H54 (cell line): ENCODE measurements around the gene ARHGEF28.

Experiments used
- DNase-seq: peaks from one replicate; pipeline ENCODE4 v3.0.0; 2011; ENCODE audit warnings: low spot score, mixed read lengths; ENCODE audit not compliant: insufficient read length
- FAIRE-seq: peaks from 3 replicates; lab custom pipeline; 2011; peaks lifted over from hg19 to GRCh38; lab: Jason Lieb, UNC
- POLR2A ChIP-seq: IDR thresholded peaks from 2 replicates; pipeline ENCODE4 v1.6.1; 2011; ENCODE audit warnings: low read depth, mild to moderate bottlenecking, low read length

Gene ARHGEF28

DNA sequence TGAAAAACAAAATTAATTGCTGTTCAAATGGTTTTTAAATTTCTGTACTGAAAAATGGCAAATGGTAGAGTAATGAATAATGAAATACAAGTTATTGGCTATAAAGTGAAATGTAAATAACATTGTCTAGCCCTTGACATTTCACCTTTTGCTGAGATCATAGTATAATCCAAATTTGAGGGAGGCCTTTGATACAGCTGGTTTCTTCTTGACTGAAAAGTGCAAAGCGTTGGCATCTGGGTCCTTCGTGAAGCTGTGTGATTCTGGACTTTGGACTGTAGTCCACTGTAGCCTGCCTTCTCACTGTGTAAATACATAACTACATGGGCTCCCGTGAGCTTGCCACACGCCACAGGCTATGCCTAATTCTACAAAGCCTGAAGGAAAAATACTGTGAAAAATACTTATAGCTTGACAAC lies 52.3 kb downstream of the ARHGEF28 start:
- TF ChIP-seq POLR2A = no peak
- DNase-seq (no peak), FAIRE-seq (no peak)

DNA sequence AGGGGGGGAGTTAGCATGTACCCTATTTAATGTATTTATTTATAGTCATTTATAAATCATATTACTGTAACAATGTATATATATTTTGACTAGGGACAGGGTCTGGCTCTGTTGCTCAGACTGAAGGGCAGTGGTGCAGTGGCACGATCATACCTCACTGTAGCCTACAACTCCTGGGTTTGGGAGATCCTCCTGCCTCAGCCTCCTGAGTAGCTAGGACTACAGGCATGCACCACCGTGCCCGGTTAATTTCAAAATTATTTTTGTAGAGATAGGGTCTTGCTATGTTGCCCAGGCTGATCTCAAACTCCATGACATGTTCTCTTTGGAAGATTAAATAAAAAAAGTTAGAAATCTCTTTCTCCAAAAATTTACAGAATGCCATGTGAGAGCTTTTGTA lies 52.8 kb downstream of the ARHGEF28 start:
- no peak for DNase-seq
- TF ChIP-seq POLR2A = no peak
- FAIRE-seq = no peak

DNA sequence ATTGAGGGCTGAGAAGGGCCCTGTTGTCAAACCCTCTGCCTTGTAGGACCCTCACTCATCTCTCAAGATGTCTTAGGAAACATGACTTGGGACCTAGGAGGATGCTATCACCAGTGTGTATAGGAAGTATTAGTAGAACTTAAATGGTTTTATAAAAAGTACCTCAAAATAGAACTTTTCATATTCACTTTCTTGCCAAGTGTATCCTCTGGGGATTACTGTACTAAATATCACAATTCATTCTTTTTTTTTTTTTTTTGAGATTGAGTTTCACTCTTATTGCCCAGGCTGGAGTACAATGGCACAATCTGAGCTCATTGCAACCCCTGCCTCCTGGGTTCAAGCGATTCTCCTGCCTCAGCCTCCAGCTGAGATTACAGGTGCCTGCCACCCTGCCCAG lies 56.2 kb downstream of the ARHGEF28 start:
- FAIRE-seq = no peak
- no peak for DNase-seq
- TF ChIP-seq POLR2A = no peak

DNA sequence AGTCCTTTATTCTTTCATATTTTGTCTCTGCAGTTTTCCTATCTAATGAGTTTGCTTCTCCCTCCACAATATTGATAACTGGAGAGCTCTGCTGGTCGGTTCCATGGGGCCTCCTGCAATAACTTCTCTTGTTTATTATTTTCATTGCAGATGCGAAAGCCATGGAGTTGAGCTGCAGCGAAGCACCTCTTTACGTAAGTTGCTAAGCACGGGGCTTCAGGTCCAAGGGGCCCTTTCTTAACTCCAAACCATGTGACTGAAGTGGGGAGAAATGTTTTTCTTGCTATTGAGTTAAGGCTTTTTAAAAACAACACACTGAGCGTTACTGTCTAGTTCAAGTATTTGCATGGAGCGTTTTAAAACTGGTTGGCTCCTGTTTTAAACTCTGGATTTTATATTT lies 58.7 kb downstream of the ARHGEF28 start:
- no peak for TF ChIP-seq POLR2A
- FAIRE-seq = no peak
- no peak for DNase-seq

DNA sequence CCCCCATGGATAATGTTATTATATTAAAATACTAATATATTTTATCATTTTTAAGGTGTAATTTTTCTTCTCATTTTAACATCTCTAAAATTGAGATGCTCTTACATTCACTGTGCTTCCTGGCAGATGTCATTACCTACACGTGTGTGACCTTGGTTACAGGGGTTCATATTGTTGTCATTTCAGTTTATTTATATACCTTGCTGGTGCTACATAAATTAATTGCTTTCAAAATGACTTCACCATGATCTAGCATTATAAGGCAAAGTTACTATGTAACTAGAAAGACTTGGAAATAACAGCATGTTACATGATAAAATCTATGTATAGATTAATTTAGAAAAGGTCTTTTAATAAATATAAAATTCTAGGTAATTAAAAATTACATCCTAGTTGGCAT lies 60.9 kb downstream of the ARHGEF28 start:
- FAIRE-seq = no peak
- TF ChIP-seq POLR2A = no peak
- DNase-seq = no peak

DNA sequence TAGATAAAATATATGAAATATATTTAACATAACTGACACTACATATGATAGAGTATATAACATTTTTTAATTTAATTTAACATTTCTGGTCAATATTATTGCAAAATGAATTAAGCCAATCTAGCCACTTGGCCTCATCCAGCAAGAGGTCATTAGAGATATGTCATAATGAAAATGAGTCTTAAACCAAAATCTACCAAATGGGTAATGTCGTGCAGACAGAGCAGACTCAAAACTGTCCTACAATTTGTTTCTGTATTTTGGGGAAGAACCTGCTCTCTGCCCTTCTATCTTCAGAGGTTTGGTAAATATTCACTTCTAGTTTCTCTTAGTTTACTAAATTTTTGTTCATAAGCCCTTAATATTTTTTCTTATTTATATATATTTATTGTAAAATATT lies 61.4 kb downstream of the ARHGEF28 start:
- no peak for TF ChIP-seq POLR2A
- no peak for FAIRE-seq
- no peak for DNase-seq

DNA sequence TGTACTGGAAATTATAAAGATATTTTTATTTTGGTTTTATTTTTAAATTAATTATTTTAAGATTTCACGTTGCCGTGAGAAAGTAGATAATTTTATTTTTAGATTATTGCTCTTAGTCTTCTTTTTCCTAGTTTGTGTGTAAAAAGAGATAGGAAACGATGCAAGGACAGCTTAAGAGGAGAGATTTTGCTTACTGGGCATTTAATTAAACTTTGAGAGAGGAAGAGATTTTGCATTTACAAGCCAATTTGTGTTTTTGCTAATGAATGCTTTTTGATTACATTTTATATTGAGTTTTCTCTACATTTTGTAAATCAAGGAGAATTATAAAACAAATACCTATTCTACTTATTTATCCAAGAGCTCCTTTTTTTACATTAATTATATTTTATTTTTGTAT lies 64.0 kb downstream of the ARHGEF28 start:
- no peak for FAIRE-seq
- DNase-seq = no peak
- no peak for TF ChIP-seq POLR2A

DNA sequence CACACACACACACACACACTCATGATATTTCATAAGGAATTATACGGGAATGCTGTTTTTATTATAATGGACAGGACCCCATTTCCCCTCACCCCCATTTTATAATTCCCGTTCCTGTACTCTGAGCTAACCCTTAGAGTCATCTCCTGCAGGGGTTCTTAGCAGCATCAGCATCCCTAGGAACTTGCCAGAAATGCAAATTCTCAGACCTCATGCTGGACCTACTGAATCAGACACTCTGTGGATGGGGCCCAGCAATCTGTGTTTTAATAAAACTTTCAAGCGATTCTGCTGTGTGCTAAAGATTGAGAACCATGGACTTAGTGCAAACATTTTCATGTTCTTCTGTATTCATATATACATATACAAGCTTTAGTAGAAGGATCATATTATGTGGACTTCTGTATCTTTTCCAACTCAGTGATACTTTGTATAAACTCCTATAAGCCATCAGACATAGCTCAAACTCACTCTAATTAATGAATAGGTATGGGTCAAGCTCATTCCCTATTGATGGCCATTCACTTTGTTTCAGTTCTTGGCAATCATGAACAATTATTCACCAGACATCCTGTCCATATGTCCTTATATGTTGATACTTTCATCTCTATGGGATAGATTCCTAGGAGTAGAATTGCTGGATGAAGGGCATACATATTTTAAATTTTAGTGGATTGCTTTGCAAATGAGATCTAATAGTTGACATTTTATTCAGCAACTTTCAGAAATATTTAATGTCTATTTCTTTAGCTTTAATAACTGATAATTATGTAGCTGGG lies 65.5 kb downstream of the ARHGEF28 start:
- no peak for TF ChIP-seq POLR2A
- DNase-seq (no peak), FAIRE-seq (no peak)

DNA sequence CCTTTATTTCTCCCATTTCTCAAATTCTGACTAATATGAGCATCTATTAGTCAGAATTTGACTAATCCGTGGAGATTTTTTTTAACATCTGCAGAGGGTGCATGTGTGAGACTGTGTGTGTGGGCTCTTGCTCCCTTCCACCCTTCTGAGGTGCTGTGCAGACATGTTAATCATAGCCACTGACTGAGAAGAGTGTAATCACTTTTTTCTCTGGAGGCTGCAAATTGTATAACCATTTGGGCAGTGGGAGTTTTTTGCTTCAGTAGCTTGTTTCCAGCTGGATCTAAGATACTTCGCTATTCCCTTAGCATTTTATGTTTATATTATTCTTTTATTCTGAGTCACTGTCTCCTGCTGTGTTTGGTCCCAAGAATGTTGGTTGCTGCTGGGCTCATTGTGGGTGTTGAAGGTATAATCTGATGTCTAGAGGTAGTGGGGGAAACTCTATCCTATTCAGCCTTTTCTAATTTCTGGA lies 66.2 kb downstream of the ARHGEF28 start:
- TF ChIP-seq POLR2A = no peak
- DNase-seq = peak; percentile 40
- peak; percentile 84 for FAIRE-seq

DNA sequence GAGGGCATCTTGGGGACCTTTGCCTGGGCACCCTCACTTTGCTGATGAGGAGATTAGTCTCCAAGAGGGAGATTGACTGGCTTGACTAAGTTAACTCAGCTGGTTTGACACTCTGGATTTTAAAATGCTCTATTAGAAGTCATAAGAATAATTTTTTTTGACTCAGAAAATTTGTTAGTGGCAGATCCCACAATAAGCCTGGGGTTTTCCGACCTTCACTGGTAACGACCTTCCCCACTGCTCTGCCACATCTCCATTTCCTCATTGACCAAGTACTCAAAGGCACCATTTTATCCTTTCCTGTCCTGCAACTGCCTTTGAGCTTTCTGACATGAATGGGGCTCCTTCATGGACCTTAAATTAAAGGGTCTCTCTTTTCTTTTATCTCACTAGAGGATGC lies 67.0 kb downstream of the ARHGEF28 start:
- TF ChIP-seq POLR2A = no peak
- no peak for FAIRE-seq

DNA sequence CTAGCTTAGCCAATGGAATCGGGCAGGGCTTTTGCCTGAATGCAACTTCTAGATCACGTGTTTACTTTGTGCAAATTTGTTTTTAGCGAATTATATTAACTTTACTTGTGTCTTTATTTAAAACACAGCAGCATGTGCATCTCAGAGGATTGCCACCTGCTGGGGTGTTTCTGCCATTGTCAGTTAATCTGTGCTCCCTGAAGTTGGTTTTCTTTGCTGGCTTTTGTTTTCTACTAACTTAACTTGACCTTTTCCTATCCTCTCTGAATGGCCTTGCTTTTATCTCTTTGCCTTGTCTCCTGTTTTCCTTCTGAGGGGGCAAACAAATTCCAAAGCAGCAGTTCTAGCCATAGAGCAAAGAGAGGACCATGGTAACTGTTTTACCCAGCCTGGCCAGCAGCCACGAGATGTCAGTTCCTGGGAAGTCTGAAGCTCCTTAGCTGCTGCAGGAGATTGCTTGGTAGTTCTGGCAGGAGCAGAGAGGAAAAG lies 67.6 kb downstream of the ARHGEF28 start:
- TF ChIP-seq POLR2A = no peak
- no peak for DNase-seq
- FAIRE-seq = no peak

More for the DNA sequence above, 67.0 kb downstream of the ARHGEF28 start:
- DNase-seq = no peak

DNA sequence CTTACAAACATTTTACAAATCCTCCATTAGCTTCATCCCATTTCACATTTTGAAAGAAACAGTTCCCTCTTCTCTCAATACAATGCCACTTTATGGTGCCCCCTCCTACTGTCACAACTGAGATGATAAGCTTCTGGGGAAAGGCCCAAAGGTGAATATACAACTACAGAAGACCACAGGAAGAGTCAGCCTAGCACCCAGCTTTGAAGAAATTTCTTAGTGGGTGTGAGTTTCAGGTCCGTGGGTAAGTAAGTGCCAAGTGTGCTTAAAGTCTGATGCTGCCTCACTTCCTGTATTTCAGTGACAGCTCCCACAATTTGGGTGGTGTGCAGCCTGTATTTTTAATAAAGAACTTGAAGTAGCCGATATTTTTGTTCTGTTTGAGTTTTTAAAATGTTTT lies 68.1 kb downstream of the ARHGEF28 start:
- no peak for TF ChIP-seq POLR2A
- DNase-seq = no peak
- FAIRE-seq = no peak

DNA sequence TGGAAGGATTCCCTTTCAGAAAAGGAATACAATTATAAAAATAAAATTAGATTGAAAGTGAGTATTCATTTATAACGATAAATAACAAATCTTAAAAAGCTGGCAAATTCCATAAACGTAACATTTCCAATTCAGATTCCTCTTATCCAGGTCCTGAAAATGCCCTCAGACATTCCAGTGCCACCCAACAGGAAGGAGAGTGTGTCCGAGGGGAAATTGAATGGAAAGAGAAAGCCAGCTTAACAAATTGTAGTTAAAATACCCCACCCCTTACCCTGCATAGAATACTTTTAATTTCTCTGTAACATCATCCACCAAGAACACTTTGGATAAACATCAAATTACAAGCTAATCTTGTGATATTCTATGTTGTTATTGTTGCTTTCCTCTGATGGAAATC lies 72.0 kb downstream of the ARHGEF28 start:
- DNase-seq = no peak
- no peak for FAIRE-seq
- TF ChIP-seq POLR2A = no peak

DNA sequence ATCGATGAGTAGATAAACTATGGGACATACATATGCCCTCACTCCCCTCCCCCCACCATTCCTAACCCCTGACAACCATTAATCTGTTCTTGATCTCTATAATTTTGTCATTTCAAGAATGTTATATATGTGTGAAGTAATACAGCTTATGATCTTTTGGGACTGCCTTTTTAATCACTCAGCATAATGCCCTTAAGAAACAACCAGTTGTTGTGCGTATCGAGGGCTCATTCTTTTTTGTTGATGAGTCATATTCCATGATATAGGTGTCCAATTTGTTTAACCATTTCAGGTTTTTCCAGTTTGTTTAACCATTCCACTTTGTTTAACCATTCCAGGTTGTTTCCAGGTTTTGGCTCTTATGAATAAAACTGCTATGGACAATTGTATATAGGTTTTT lies 75.6 kb downstream of the ARHGEF28 start:
- FAIRE-seq (peak; percentile 67), DNase-seq (no peak)
- no peak for TF ChIP-seq POLR2A

DNA sequence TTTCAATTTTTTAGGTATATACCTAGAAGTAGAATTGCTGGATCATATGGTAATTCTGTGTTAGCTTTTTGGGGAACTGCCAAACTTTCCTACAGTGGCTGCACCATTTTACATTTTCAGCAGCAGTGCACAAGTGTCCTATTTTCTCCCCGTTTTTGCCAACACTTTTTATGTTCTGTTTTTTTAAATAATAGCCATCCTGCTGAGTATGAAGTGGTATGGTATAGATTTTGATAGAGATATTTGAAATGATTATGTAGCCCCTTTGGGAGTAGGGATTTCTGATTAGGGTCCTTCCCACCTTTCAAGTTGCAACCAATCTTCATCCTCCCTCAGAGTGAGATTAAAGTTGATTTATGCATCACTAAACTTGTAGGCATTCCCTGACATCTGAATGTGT lies 76.5 kb downstream of the ARHGEF28 start:
- FAIRE-seq (no peak), DNase-seq (no peak)
- no peak for TF ChIP-seq POLR2A
